K562 (cell line): ENCODE data around the gene PGM5. TPM values are rescaled to one million over a fixed set of nuclear protein-coding genes. Genes with fewer than 3 reads are reported as not detected.

Experiments
- ATAC-seq: fragments of 200-7000 bp; cut with Tn5 transposase; 3 replicates; pipeline ENCODE4 v1.9.1; 2020; ENCODE audit warnings: moderate library complexity
- BruUV-seq: library from RNA; stranded (reverse); fragments of 400-500 nt; replicated peaks from 2 replicates; lab custom pipeline; 2021; lab: Mats Ljungman, UMichigan
- CTCF ChIA-PET: fragments of 300-600 bp; formaldehyde crosslinking; extraction: SDS; loops from one replicate; lab custom pipeline; 2021; ENCODE audit warnings: low intra/inter-chr PET ratio; lab: Yijun Ruan, JAX
- POLR2A ChIA-PET: fragments of 300-600, 350-650 bp; sonication (Branson Sonifier 250); formaldehyde crosslinking; extraction: SDS; loops from one replicate; lab custom pipeline; 2021; ENCODE audit warnings: antibody characterized with exemption, inconsistent platforms; lab: Yijun Ruan, JAX
- DNase-seq, 4 experiments: peaks; one replicate each; pipeline versions ENCODE4 v3.0.0 to v3.0.0-alpha.2; 2011 to 2018; ENCODE audit warnings: low spot score in 3 of 4, mixed read lengths in 3 of 4; ENCODE audit errors: extremely low read depth in 1 of 4
- FAIRE-seq: peaks from 2 replicates; lab custom pipeline; 2011; peaks lifted over from hg19 to GRCh38; lab: Jason Lieb, UNC
- H2AFZ ChIP-seq: 2 replicates; pipeline ENCODE4 v1.6.0; 2011; ENCODE audit warnings: low read depth, low read length, control low read depth, inconsistent platforms
- H3K27ac ChIP-seq: fragments of 200-600 bp; 3 replicates; pipeline ENCODE4 v1.8.0; 2011; ENCODE audit warnings: low read depth, mild to moderate bottlenecking, control low read depth, inconsistent platforms, low read length, moderate library complexity, mixed read lengths; ENCODE audit errors: extremely low read depth
- H3K27me3 ChIP-seq, 2 experiments: fragments of 300-600 bp in 1 of 2; 2 replicates in 1 of 2; 3 replicates in 1 of 2; pipeline versions ENCODE4 v1.6.0 to v1.8.0; 2011; ENCODE audit warnings: inconsistent platforms in 2 of 2, low read length in 2 of 2, mild to moderate bottlenecking in 1 of 2, mixed read lengths in 1 of 2, moderate library complexity in 1 of 2; ENCODE audit not compliant: control insufficient read depth in 2 of 2, insufficient read depth in 2 of 2
- H3K36me3 ChIP-seq: fragments of 300-600 bp; 3 replicates; pipeline ENCODE4 v1.8.0; 2011; ENCODE audit warnings: mild to moderate bottlenecking, low read length, inconsistent platforms; ENCODE audit not compliant: control insufficient read depth, insufficient read depth
- H3K4me1 ChIP-seq, 2 experiments: fragments of 200-600 bp in 1 of 2; replicated peaks in 1 of 2; 2 replicates in 1 of 2; 3 replicates in 1 of 2; pipeline versions ENCODE4 v1.5.1 to v1.8.0; 2011; ENCODE audit warnings: inconsistent platforms in 2 of 2, low read length in 2 of 2, mild to moderate bottlenecking in 1 of 2, mixed read lengths in 1 of 2, moderate library complexity in 1 of 2; ENCODE audit not compliant: control insufficient read depth in 2 of 2, insufficient read depth in 2 of 2
- H3K4me2 ChIP-seq: 2 replicates; pipeline ENCODE4 v1.6.1; 2011; ENCODE audit warnings: low read length, control low read depth, inconsistent platforms, mixed read lengths; ENCODE audit not compliant: insufficient read depth
- H3K4me3 ChIP-seq: fragments of 200-600 bp; sonication (generic), shearing (Covaris generic); 2 replicates; pipeline ENCODE4 v1.5.1; 2016; ENCODE audit warnings: control low read depth, inconsistent platforms
- H3K79me2 ChIP-seq: fragments of 200-600 bp; 3 replicates; pipeline ENCODE4 v1.8.0; 2011; ENCODE audit warnings: low read length, inconsistent platforms; ENCODE audit not compliant: control insufficient read depth, insufficient read depth
- H3K9ac ChIP-seq, 2 experiments: 2 replicates each; pipeline versions ENCODE4 v1.6.0 to v1.6.1; 2011; ENCODE audit warnings: low read depth in 2 of 2, low read length in 2 of 2, control low read depth in 1 of 2, inconsistent platforms in 1 of 2, mild to moderate bottlenecking in 1 of 2, mixed read lengths in 1 of 2; ENCODE audit not compliant: insufficient read depth in 1 of 2
- H3K9me1 ChIP-seq: one replicate; pipeline ENCODE4 v1.6.0; 2011; ENCODE audit warnings: inconsistent platforms, mild to moderate bottlenecking, low read length, moderate library complexity; ENCODE audit not compliant: control insufficient read depth, insufficient read depth
- H3K9me3 ChIP-seq: replicated peaks from 2 replicates; pipeline ENCODE4 v1.5.1; 2011; ENCODE audit warnings: low read depth, low read length, inconsistent platforms; ENCODE audit not compliant: control insufficient read depth, insufficient read depth
- H4K20me1 ChIP-seq: replicated peaks from 2 replicates; pipeline ENCODE4 v1.6.1; 2011; ENCODE audit warnings: low read length, inconsistent platforms, mixed read lengths; ENCODE audit not compliant: control insufficient read depth, insufficient read depth
- BCOR ChIP-seq: fragments of 450-650 bp; IDR thresholded peaks from 2 replicates; pipeline ENCODE4 v1.6.1; 2016
- CBX3 ChIP-seq, 2 experiments: IDR thresholded peaks; 1 replicate in 1 of 2; 2 replicates in 1 of 2; pipeline ENCODE4 v1.6.1; 2012; ENCODE audit warnings: inconsistent platforms in 2 of 2, low read length in 2 of 2, borderline replicate concordance in 1 of 2, control low read depth in 1 of 2
- FOSL1 ChIP-seq: fragments of 200-800 bp; sonication (Bioruptor generic); conservative IDR thresholded peaks from 2 replicates; pipeline ENCODE4 v1.6.1; 2016; ENCODE audit warnings: missing genetic modification characterization, missing compliant biosample characterization
- KLF1 ChIP-seq: fragments of 450-650 bp; IDR thresholded peaks from 2 replicates; pipeline ENCODE4 v1.6.1; 2016; ENCODE audit warnings: missing genetic modification characterization, missing compliant biosample characterization
- KLF6 ChIP-seq: fragments of 250-450 bp; sonication (Bioruptor Pico); IDR thresholded peaks from 2 replicates; pipeline ENCODE4 v1.4.0; 2020; ENCODE audit warnings: mild to moderate bottlenecking, moderate library complexity, borderline replicate concordance
- MGA ChIP-seq: fragments of 450-650 bp; IDR thresholded peaks from 2 replicates; pipeline ENCODE4 v1.6.1; 2016; ENCODE audit warnings: mild to moderate bottlenecking, moderate library complexity
- ZC3H4 ChIP-seq: sonication (generic); formaldehyde crosslinking; IDR thresholded peaks from 2 replicates; pipeline ENCODE4 v1.9.0; 2021; ENCODE audit warnings: missing genetic modification reagents, borderline replicate concordance
- WGBS: fragments of 100-300 bp; shearing (Covaris generic); methylation state at CpG from one replicate; pipeline ENCODE4 v1.1.6; 2016; ENCODE audit warnings: low coverage, mixed read lengths; ENCODE audit not compliant: insufficient coverage; ENCODE audit errors: missing lambda C conversion rate; 5-methylcytosine and 5-hydroxymethylcytosine counted together
- in situ Hi-C: fragments of 300-500 bp; cut with MboI; formaldehyde crosslinking; loops from 4 replicates; pipeline ENCODE4 v1.15.0; 2018; ENCODE audit warnings: inconsistent platforms, mixed read lengths
- intact Hi-C: fragments of 100-400 bp; cut with micrococcal nuclease; formaldehyde crosslinking; loops from 2 replicates; pipeline ENCODE4 v1.14.2; 2022
- polyA plus RNA-seq, 8 experiments: library from polyadenylated mRNA; depleted of rRNA in 4 of 8; stranded (reverse) in 5 of 8; unstranded in 3 of 8; fragments of >200 nt; fragmentation: Nextera tagmentation in 2 of 8; fragmentation: Illumina TruSeq in 1 of 8; extraction: Ambion mirVana in 2 of 8; extraction: Trizol in 1 of 8; gene quantifications; 2 replicates each; pipeline versions ENCODE4 v1.2.1 to v1.2.3, GENCODE V29; 2011 to 2014; ENCODE audit warnings: inconsistent platforms in 1 of 8, missing spikeins in 1 of 8
- total RNA-seq, 7 experiments: library from RNA; depleted of rRNA in 6 of 7; stranded (reverse); fragments of >200 nt in 6 of 7; fragmentation: Illumina TruSeq in 2 of 7; extraction: Trizol in 2 of 7; gene quantifications; 2 replicates each; pipeline versions ENCODE4 v1.2.1 to v1.2.3, GENCODE V29; 2011 to 2021; ENCODE audit warnings: low replicate concordance in 1 of 7
- TF ChIP-seq, protein P1 (sequence below): fragments of 250-450 bp; sonication (Bioruptor Pico); IDR thresholded peaks from 2 replicates; pipeline ENCODE4 v1.5.0; 2021; ENCODE audit warnings: mild to moderate bottlenecking, moderate library complexity

The PGM5 gene
- total and polyA plus RNA-seq, 9 of the 15 experiments (the other 6 are each of a cell fraction or from before 2014, with no cell fraction given) = 0.03 to 0.24 (median 0.15) TPM; not detected in 1

GRCh38 chr9:68522954-68523353 is 166.5 kb downstream of the PGM5 start:
- no peak for FAIRE-seq
- TF ChIP-seq KLF6 (no peak), FOSL1 (no peak), CBX3 (IDR thresholded peaks at IDR 0.05; ENCODE audit: borderline replicate concordance in 1 of 2, low read length in 2 of 2) (no peak), BCOR (no peak), MGA (no peak), KLF1 (tag) (no peak), ZC3H4 (CRISPR knock-in tag) (no peak)
- TF ChIP-seq, protein P1, sequence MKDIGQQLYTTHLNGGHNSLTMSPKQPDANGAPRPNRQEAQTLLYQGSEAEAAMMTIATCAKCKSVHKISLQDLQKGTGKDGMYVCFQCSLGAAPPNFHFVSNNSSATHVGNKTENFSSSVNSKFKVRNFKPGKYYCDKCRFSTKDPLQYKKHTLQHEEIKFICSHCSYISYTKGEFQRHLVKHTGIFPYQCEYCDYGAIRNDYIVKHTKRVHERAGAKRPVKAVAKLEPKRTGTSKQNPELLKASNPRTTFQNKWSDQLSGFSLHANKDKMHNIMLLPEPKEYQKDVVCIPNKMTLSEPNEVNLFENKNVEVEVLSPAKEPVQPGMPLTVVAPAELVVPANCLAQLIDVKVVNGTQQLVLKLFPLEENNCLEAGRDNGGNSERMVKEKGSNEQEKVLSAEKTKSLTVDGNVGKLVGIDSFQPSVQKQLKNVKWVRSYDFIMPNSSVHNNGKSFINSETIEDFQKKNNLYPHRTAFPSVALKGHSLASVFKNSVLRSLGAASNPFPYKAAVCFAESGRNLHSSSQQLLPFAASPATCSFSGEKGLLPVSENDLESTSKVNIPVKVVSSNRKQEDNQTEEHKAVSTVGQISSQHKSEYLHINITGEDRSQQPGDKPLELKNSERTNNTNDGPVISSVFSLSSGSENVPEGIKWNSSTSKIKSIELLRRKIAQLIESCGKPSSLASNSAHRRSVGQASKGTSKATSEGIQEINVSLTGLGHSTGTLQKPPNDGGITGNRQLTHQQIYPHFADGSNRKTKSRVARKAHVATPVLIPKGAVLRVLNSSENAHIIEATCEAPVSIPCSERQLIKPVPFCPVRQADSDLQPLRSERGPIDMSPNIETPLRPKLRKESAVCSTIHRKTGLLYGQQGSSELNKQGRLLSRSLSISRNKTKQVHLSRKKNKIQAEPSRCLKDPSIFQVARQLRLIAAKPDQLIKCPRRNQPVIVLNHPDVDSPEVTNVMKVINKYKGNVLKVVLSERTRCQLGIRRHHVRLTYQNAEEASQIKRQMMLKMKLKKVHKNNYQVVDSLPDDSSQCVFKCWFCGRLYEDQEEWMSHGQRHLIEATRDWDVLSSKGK (CRISPR knock-in tag) = no peak

More at GRCh38 chr9:68522954-68523353, 166.5 kb downstream of the PGM5 start:
- intact Hi-C loops (no loop called here), in situ Hi-C loops (no loop called here)
- Histone ChIP-seq H3K79me2 (no peaks in the 10 kb centered on the region), H4K20me1 (no peaks in the 10 kb centered on the region), H3K9ac (no peak overlapping the region), H3K9me3 (no peaks in the 10 kb centered on the region), H2AFZ (no peak overlapping the region), H3K27me3 (peaks cover 0 to 2% of the 10 kb centered on the region in 2 experiments; a peak in 1 of 5 replicates), H3K36me3 (no peaks in the 10 kb centered on the region), H3K4me3 (no peak overlapping the region), H3K4me1 (no peaks in the 10 kb centered on the region), H3K27ac (no peak overlapping the region), H3K4me2 (no peak overlapping the region), H3K9me1 (no peaks in the 10 kb centered on the region)
- DNase-seq (no peak), ATAC-seq (no peak)
- CTCF ChIA-PET = no interaction called here
- POLR2A ChIA-PET = no interaction called here
- BruUV-seq = no TSS peak
- 4% methylated on average over 3 of the region's 3 CpGs for WGBS
